Activated CD4-positive, CD25-positive, alpha-beta regulatory T cell treated with anti-CD3 and anti-CD28 coated beads, Interleukin-2, amount 50 U/mL, for 24 hours (primary cell): Measurements from ENCODE around the gene ERBB4.
A peak's percentile ranks its signal among the peaks of the same experiment; 100 is the strongest.
"Not testable (repeated sequence)": the region's sequence is repeated elsewhere in the genome, so short reads cannot be mapped to it uniquely, and the experiment has no call there.

ENCODE experiments used
- ATAC-seq, 2 donors: fragments of 150-1000 bp; cut with Tn5 transposase; one replicate each; pipeline ENCODE4 v1.10.0; 2021; ENCODE audit warnings: mild to moderate bottlenecking in 1 of 2, moderate library complexity in 1 of 2

The ERBB4 gene

DNA sequence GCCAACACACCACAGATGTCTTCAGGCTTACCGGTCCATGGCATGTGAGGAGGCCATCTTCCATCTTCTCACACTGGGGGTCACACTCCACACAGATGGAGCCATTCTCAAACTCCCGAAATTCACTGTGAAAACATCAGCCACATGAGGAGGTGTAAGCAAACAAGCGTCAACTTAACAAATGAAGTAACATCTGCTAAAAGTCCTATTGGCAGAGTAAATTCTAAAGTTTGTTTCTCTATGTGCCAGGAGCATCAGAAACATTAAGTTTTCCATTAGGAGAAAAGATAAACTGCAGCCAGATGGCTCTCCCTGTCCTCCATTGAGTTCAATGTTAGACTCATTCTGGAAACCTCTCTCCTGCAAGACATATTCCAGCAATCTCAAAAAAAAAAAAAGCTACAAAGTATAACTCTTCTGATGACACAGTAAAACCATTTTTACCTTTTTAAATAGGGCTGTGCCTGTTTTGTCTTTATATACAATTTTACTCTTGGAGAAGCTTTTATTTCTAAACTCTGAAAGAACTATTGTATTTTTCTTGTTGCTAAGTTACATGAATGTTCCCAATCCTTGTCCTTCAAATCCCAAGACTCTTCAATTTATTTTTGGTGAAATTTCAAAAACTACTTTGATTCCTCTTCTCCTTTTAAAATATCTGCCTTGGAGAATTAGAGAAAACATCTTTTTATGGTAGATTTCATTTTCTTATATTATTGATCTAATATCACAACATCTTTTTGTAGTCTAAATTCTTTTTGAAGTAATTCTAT, 865.3 kb downstream of the ERBB4 start:
- no peak for ATAC-seq

DNA sequence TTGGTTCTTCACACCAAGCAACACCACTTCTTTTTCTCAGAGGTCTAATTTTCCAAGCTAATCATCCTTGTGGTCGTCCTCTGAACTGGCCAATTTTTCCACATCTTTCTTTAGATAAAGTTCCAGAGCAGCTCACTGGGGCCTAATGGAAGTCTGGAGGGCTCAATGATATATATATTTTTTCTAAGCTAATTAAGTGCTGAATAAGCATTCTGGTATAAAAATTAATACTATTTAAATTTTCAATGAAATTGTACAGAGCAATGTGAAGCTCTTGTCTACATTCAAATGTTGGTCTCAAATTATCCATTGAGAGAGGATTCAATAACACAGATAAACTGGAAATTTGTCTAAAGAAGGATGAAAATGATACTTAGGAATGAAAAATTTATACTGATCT, 866.6 kb downstream of the ERBB4 start:
- ATAC-seq, result no peak

DNA sequence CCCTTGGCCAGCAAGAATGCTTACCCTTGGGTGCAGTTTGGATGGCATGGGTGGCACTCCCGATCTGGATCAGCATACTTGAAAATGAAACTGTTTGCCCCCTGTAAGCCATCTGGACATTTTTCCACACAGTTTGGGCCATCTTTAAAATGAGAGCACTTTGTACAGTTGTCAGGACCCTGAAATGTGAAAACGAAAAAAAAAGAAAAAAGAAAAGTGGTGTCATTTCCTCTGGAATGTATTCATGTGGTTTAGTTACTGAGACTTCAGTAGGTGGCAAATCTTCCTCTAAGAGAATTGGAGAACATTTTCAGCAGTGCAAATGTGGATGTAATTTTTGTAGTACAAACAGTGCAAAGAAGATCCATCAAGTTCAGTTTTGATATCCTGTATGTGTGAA, 873.3 kb downstream of the ERBB4 start:
- no peak for ATAC-seq

DNA sequence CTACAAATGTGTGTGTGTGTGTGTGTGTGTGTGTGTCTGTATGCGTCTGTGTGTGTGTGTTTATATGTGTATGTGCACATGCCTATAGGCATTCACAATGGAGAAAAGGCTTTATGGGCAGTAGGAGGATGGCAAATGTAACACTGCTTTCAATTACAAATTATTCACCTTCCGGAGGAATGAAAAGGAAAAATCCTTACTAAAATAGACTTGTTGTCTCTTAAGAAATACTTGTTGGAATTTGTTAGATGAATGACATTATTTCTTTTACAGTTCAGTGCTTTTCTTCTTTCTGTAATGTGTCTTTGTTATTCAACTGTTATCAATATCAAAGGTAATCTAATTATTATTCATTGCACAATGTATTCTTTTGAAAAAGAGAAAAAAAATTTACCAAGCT, 874.3 kb downstream of the ERBB4 start:
- ATAC-seq, result no peak

DNA sequence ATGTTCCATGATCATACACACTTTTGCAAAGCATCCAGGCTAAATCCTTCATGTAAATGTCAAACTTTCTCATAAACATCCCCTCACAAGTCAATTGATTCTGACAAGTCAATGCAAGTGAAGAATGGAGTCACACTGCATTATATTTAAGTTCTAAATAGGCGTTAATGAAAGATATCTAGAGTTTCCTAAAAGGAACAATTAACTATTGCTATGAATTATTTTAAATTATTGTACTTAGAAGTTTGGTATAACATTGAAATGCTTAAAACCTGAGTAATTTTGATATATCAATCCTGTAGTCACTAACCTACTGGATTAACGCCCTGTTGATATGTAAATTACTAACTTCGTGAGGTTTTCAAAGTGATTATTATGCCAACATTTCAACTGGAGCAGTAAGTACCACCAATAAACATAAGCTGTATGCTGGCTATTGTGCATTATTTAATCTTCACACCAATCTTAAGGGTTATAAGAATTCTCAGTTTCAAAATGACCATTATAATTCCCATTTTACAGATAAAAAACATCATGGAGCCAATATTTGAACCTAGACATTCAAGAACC, 884.3 kb downstream of the ERBB4 start:
- ATAC-seq, result no peak

DNA sequence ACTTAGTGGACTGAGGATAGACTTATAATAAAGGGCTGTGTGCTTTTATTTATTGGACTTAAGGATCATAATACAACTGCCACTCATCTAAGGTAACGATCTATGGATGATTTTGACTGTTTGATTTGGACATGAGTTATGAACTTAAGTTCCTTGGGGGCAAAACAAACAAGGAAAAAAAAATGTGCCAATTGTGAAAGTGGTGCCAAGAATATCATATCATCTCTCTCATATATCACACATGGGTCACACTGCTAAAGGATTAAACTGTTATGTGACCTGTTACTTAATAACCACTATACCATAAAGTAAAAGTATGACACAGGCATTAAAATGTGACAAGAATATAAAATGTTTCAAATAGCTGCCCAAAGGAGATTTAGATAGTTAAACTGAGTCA, 886.3 kb downstream of the ERBB4 start:
- ATAC-seq, result no peak

DNA sequence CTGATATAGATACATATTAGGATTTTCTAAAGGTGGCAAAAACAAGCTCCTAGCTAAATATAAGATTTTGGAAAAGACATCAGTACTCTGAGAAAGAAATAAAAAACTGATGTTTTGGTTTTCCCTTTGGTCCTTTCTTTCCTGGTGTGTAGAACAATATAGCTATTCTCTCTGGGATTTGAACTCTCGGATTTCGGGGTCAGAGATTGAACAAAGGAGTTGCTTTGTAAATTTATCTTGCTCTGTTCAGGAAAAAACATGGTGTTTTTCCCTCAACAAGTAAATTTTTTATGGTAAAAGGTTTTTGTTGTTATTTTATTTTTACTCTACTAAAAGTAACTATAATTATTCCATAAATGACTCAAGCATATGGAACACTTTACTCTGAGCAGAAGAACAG, 889.3 kb downstream of the ERBB4 start:
- ATAC-seq, result no peak

DNA sequence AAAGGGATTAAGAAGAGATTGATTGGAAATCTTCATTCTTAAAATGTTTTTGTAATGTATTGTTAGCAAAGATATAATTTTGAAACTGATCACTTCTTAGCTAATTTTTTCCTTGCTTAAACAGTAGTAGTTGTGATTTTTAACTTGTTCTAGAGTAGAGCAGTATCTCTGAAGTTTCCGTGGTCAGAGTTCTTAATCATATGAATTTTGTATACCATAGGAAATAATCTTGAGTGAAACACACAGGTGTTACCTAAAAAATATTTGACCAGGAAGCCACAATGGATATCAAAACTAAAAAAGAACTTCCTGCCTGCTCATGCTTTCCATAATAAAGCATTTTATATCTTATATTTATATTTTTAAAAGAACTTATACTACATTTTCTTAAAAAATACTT, 907.1 kb downstream of the ERBB4 start:
- ATAC-seq, result no peak

DNA sequence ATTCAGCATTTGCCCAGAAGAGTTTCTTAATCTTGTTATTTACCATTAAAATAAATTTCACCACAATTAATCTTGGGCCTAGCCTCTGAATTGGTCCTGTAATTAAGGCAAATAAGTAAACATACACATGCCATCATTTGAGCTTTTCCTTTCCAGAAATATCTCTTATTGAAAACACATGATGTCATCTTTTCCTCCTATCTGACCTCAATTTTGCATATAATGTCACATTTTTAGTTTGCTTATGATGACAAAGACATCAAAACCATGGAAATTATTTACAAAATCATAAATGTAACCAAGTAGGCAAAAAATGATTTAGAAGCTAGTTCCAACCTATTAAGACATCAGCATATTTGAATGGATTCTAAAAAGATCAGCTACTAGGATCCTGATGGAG, 915.5 kb downstream of the ERBB4 start:
- no peak for ATAC-seq

DNA sequence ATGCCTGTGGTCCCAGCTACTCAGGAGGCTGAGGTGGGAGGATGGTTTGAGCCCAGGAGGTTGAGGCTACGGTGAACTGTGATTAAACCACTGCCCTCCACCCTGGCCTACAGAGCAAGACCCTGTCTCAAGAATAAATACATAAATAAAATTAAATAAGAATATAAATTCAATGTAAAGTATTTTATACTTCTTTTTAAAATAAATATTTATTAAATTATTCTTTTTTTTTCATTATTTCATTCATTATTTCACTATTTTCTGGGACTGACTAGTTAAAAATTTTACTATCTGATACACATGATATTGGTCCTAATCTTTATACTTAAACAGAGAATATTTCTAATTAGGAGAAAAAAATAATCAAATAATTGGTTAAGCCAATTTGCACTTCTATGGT, 917.6 kb downstream of the ERBB4 start:
- no peak for ATAC-seq

DNA sequence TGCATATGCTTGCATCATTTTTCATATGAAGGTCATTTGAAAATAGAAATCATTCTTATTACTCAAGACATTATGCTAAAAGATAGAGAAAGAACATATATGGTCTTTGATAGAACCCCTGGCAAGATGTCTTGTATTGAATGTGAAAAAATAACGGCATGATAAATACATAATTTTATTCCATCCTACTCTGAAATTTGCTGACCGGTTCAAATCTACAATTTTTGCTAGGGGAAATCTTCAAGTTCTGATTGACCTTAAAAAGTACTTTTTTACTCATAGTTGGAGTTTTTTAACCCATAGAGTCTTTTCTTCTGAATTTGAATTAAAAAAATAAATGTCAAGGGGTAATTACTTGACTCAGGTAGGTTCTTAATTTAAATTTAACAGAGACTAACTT, 920.8 kb downstream of the ERBB4 start:
- no peak for ATAC-seq

DNA sequence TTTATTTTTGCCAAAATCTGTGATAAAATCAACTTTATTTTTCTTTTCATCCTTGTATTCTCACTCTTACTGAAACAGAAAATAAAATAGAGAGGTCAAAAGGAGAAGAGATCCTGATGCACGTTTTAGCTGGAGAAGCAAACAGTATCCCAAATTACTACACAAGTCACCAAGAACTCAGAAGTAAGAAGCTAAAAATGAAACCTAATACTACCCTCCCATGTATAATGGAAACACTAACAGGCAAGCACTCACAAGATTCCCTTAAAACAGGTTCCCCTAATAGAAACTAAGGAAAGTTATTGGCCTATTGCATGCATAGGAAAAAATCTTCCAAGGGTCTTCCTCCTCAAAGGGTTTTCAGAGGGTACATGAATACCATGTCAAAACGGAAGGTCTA, 927.0 kb downstream of the ERBB4 start:
- no peak for ATAC-seq

DNA sequence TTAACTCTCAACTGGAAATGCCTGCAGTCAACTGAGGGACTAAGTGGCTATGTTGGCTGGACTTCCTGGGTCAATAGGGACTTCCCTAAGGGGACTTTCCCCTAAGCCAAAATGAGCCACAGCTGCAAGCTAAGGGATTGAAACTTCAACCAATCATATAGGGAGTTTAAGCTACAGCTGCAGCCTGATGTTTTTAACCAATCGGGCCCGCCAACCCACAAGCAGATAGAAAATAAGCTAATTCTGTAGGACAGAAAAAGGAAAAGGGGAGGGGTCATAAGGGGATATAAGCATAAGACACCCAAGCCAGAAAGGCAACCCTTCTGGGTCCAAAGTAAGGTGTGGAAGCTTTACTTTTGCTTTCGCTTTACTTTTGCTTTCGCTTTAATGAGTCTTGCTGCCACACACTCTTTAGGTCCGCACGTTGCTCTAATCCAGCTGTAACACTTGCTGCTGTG, 927.5 kb downstream of the ERBB4 start:
- ATAC-seq, result peak; percentile 75 to 86

DNA sequence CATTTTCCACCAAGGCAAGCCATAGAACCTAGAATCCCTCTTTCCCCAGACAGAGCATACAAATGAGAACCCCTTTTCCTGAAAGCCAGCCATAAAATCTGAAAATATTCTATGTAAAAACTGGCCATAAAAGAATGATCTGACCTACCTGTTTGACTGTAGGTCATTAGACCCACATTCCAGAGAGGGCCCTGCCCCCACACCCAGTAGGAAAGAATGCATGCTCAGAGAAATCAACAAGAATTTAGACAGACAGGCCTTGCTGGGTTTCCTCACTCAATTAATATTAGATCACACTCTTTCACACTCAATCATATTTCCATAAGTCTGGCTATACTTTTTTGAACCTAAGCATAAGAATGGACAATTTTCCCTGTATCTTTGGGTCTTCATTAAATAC, 929.5 kb downstream of the ERBB4 start:
- ATAC-seq, result no peak

DNA sequence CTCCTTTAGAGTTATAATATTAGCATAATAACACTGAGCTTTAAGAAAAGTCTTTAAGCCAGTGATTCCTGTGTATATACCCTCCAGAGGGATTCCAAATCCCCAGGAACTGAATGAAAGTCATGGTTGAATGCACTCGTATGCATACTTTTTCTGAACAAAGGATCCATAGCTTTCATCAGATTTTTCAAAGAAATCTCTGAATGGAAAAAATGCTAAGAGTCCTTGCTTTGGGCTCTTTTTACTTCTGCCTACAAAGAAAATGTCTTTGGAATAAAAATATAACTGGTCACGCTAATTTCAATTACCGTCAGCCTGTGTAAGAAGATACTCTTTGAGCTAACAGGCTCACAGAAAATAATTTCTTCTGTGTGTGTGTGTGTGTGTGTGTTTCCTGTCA, 939.5 kb downstream of the ERBB4 start:
- no peak for ATAC-seq

DNA sequence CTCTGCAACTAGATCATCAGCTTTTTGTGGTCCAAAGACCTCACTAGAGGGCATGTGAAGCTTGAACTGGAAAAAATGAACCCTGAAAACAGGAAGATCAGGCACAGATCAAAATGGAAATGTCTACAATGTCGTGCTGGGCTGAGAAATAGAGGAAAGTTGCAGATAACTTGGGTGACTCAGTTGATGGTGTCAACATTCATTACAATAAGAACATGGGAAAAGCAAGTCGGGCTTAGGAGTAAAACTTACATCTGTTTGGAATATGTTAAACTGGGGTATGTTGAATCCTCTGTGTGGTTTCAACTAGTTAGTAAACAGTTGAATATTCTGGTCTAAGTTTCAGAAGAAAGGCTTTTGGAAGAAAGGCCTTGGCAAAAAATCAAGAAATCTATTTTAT, 940.4 kb downstream of the ERBB4 start:
- no peak for ATAC-seq

DNA sequence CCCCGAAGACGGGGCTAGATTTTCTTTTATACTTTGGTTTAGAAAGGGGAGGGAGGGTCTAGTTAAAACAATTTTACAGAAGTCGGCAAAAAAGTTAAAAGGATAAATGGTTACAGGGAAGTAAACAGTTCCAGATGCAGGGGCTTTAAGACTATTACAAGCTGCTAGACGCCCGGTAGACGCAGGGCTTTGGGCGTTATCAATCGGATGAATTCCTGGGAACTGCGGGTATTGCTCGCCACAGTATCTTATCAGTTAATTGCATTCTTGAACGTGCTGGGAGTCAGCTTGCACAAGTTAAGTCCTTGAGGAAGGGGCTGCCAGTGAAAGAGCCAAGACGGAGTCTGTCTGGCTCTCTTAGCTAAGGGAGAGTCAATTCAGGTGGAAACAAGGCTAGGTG, 946.6 kb downstream of the ERBB4 start:
- not testable (repeated sequence) for ATAC-seq

DNA sequence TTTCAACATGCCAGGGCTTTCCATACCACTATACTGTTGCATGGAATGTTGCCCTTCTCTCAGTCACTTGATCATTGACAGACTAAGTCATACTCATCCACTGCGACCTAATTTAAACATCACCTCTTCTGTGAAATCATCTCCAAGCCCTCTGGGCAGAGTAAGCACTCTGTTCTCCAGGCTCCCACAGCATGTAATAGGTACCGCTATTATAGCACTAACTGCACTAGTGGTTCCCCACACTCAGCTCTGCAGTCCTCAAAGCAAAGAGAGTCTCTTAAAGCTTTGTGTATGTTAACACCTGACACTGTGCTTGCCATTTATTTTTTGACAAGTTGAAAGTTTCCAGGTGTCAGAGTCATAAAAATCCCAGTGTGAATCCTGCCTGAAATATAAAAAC, 947.2 kb downstream of the ERBB4 start:
- ATAC-seq, result no peak

DNA sequence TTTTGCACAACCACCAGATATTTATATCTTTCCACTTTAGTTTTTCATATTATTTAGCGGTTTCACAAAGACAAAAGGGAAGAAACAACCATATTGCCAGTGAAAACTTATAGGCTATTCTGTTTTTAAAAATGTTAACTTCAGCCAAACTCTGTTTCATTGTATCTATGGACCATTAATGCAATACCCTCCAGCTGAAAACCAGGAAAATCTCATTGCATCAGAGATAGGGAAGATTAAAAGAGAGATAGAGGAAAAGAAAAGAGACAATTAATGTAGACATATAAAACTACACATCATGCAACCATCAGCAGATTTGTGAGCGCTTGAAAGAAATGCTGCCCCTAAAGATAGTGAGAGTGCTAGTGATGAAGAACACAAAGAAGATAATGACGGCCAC, 970.2 kb downstream of the ERBB4 start:
- no peak for ATAC-seq

DNA sequence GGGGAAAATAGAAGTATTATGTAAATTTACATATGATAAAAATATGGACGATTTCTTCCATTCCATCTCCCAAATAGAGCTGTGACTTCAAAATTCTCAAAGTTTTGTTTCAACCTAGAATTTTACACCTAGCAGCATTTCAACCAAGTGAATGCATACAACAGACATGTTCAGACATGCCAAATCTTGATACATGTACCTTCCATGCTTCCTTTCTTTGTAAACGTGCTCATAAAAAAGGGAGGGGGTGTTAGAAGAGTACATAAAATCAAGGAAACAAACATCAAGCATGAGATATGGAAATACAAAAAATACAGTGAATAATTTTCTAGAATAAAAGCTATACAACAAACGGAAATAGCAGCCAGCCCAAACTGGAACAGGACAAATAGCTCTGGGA, 974.2 kb downstream of the ERBB4 start:
- ATAC-seq, result no peak

DNA sequence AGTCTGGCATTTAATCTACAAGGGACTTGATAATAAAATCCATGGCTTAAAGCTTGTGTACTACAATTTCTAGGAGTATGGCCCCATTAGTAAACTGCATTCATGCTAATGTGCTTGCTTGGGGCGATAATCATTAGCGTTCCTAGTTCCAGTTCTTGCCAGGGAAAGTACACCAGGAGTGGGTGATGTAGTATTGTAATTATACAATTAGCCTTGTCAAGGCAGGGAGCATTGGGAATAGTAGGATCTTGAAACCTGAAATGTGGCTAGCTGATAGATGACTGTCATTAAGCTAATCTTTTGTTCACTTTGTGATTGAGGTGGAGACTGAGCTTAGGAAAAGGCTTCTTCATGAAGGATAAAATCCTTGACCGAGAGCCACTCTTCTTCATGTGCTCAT, 993.0 kb downstream of the ERBB4 start:
- no peak for ATAC-seq

DNA sequence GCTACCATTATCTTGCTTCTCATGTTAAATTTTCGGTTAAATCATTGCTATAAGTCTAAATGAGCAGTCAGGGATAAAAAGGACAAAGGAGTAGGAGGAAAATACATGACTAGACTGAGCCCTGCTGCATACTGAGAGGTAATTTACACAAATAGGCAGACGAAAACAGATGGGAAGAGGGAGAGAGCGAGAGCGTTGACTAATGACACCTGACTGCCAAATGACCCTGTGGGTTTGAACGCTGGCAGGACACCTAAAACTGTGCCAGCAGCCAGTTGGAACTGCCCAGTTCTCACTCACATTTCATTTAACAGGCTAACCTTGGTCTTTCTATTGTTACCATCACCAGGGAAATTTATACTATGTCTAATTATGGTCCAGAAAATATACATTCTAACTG, 1004.0 kb downstream of the ERBB4 start:
- ATAC-seq, result no peak

DNA sequence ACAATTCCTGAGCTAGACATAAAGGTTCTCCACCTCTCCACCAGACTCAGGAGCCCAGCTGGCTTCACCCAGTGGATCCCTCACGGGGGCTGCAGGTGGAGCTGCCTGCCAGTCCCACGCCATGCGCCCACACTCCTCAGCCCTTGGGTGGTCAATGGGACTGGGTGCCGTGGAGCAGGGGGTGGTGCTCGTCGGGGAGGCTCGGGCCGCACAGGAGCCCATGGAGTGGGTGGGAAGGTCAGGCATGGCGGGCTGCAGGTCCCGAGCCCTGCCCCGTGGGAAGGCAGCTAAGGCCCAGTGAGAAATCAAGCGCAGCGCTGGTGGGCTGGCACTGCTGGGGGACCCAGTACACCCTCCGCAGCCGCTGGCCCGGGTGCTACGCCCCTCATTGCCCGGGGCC, 1014.4 kb downstream of the ERBB4 start:
- not testable (repeated sequence) for ATAC-seq

DNA sequence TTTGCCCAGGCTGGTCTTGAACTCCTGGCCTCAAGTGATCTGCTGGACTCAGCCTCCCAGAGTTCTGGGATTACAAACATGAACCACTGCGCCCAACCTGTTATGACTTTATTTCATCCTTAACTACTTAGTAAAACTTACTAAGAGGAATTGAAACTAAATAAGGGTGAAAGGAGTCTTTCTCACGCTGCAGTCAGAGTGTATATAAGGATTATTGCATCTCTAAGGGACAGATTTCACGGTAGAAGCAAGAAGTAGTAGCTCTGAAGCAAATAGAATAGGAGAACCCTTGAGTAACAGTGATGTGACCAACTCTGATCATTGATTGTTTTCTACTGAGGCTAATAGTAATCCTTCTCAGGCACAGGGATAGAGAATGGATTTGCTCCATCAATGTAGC, 1022.1 kb downstream of the ERBB4 start:
- ATAC-seq, result no peak

DNA sequence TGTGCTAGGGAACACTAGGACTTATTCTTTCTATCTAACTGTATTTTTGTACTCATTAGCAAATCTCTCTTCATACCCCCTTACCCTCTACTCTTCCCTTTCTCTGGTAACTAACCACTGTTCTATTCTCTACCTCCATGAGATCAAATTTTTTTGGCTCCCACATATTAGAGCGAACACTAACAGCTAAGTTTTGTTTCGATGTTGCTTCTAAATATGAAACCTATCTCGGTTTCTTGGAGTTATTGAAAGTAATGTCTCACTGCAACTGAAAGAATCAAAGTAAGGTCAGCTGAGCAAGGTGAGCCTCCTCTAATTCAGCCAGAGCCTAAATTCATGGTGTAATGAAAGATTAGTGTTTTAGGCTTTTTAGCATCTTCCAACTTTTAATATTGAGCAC, 1024.6 kb downstream of the ERBB4 start:
- no peak for ATAC-seq
